Measurements from ENCODE around the gene RASGEF1C.

GRCh38 chr5:180170810-180171567 is 38.0 kb downstream of the RASGEF1C start:
- TF ChIP-seq CTCF (IDR thresholded peaks at IDR 0.05) (no peak), POLR2A (IDR thresholded peaks at IDR 0.05; ENCODE audit: low read depth) (no peak), POLR2AphosphoS5 (IDR thresholded peaks at IDR 0.05) (no peak), EP300 (IDR thresholded peaks at IDR 0.05) (no peak)
